Esophagus muscularis mucosa (tissue), 4 donors: ENCODE measurements around the gene PARD6B. TPM values are rescaled to one million over a fixed set of nuclear protein-coding genes. Genes with fewer than 3 reads are reported as not detected.

Experiments used
- DNase-seq: peaks from one replicate; pipeline ENCODE4 v3.0.0-alpha.2; 2017; ENCODE audit errors: extremely low spot score
- H3K27ac ChIP-seq, 4 donors: fragments of 200-600 bp; sonication (generic); replicated peaks in 1 of 4; 1 replicate in 3 of 4; 2 replicates in 1 of 4; pipeline ENCODE4 v1.5.1; 2016 to 2019; ENCODE audit warnings: mild to moderate bottlenecking in 1 of 4
- H3K27me3 ChIP-seq, 4 donors: fragments of 200-600 bp; sonication (generic); one replicate each; pipeline versions ENCODE4 v1.5.1 to v1.6.0; 2016 to 2019
- H3K36me3 ChIP-seq, 4 donors: fragments of 200-600 bp; sonication (generic); one replicate each; pipeline ENCODE4 v1.5.1; 2016 to 2019
- H3K4me1 ChIP-seq, 4 donors: fragments of 200-600 bp; sonication (generic); one replicate each; pipeline ENCODE4 v1.5.1; 2016 to 2019
- H3K4me3 ChIP-seq, 4 donors: fragments of 200-600 bp; sonication (generic); 1 replicate in 2 of 4; 2 replicates in 2 of 4; pipeline ENCODE4 v1.5.1; 2016 to 2019; ENCODE audit warnings: mild to moderate bottlenecking in 4 of 4, moderate library complexity in 1 of 4
- H3K9me3 ChIP-seq, 4 donors: fragments of 200-600 bp; sonication (generic); 1 replicate in 3 of 4; 2 replicates in 1 of 4; pipeline ENCODE4 v1.5.1; 2016 to 2019
- CTCF ChIP-seq, 3 experiments: fragments of 200-600 bp in 2 of 3; fragments of 450-650 bp in 1 of 3; sonication (generic) in 2 of 3; IDR thresholded peaks; one replicate each; pipeline ENCODE4 v1.5.1; 2017 to 2019; ENCODE audit warnings: antibody characterized with exemption in 3 of 3, mild to moderate bottlenecking in 2 of 3, moderate library complexity in 1 of 3
- EP300 ChIP-seq: sonication (generic); formaldehyde crosslinking; IDR thresholded peaks from one replicate; pipeline ENCODE4 v1.6.1; 2017; ENCODE audit warnings: antibody characterized with exemption
- POLR2A ChIP-seq: fragments of 450-650 bp; IDR thresholded peaks from one replicate; pipeline ENCODE4 v1.6.1; 2017; ENCODE audit warnings: antibody characterized with exemption, moderate library complexity, mild to moderate bottlenecking, low read depth
- POLR2AphosphoS5 ChIP-seq, 2 donors: sonication (generic); formaldehyde crosslinking; IDR thresholded peaks; one replicate each; pipeline ENCODE4 v1.6.1; 2017; ENCODE audit warnings: antibody characterized with exemption in 2 of 2
- WGBS: methylation state at CpG from one replicate; pipeline ENCODE4 v1.1.5; 2018; 5-methylcytosine and 5-hydroxymethylcytosine counted together
- intact Hi-C: fragments of 100-400 bp; cut with DNase I; formaldehyde crosslinking; loops from one replicate; pipeline ENCODE4 v1.15.1; 2023
- total RNA-seq, 4 donors: library from RNA; depleted of rRNA; stranded (reverse); fragments of >200 nt; gene quantifications; one replicate each; pipeline versions ENCODE4 v1.1.0 to v1.2.1, GENCODE V29; 2016

PARD6B gene
- total RNA-seq, 4 donors from 2014 or later, result 0.99 to 4.2 (median 2.8) TPM

DNA sequence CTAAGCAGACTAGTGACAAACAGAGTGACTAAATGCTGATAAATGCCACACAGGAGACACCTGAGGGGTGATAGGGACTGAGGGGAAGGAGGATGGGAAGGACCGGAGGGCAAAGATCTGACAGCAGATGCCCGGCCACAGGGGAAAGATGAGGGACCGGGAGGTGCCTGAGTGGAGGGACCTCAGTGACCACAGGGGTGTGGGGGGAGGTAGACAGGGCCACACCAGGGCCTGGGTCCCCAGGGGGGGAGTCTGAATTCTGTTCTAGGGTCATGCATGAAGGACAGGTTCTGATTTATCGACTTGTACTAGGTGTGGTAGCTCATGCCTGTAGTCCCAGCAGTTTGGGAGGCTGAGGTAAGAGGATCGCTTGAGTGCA lies 70.4 kb downstream of the PARD6B start:
- Histone ChIP-seq H3K9me3 (no peaks in the 10 kb centered on the region), H3K4me3 (no peak overlapping the region), H3K27me3 (no peaks in the 10 kb centered on the region), H3K4me1 (no peaks in the 10 kb centered on the region), H3K36me3 (no peaks in the 10 kb centered on the region), H3K27ac (no peak overlapping the region)
- intact Hi-C loops, result no loop called here
- WGBS, result 92% methylated on average over 5 of the region's 5 CpGs
- TF ChIP-seq EP300 (no peak), POLR2AphosphoS5 (IDR thresholded peaks at IDR 0.05) (no peak), CTCF (IDR thresholded peaks at IDR 0.05) (no peak), POLR2A (no peak)
- no peak for DNase-seq

GRCh38 chr20:50802289-50802688 lies 70.9 kb downstream of the PARD6B start:
- DNase-seq, result no peak
- WGBS, result 98% methylated on average over 6 of the region's 8 CpGs
- Histone ChIP-seq H3K4me1 (no peaks in the 10 kb centered on the region), H3K27ac (no peak overlapping the region), H3K9me3 (no peaks in the 10 kb centered on the region), H3K27me3 (no peaks in the 10 kb centered on the region), H3K36me3 (no peaks in the 10 kb centered on the region), H3K4me3 (no peak overlapping the region)
- intact Hi-C loops, result no loop called here
- TF ChIP-seq POLR2A (no peak), POLR2AphosphoS5 (IDR thresholded peaks at IDR 0.05) (no peak), EP300 (no peak), CTCF (IDR thresholded peaks at IDR 0.05) (no peak)

- TF ChIP-seq CTCF (IDR thresholded peaks at IDR 0.05) (no peak), POLR2AphosphoS5 (IDR thresholded peaks at IDR 0.05) (no peak), EP300 (no peak), POLR2A (no peak)
- Histone ChIP-seq H3K4me1 (no peaks in the 10 kb centered on the region), H3K36me3 (no peaks in the 10 kb centered on the region), H3K27ac (no peak overlapping the region), H3K27me3 (no peaks in the 10 kb centered on the region), H3K4me3 (no peak overlapping the region), H3K9me3 (no peaks in the 10 kb centered on the region)
- 68% methylated on average over 11 of the region's 11 CpGs for WGBS
- intact Hi-C loops, result no loop called here
- no peak for DNase-seq
Measured at GRCh38 chr20:50804437-50805348, 73.3 kb downstream of the PARD6B start.

DNA sequence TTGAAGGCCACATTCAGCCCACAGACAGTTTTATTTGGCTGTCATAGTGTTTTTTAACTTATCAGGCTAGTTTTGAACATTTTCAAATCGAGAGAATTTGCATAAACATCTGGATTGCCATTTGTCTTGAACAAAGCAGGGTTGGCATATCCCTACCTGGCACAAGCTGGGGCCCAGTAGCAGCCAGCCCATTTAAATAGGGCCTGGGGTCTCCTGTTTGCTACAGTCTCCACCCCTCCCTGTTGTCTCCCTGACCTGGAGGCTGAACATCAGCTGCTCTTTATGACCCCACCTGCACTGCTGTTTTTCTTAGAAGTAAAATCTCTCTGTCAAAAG lies 73.9 kb downstream of the PARD6B start:
- TF ChIP-seq POLR2A (no peak), POLR2AphosphoS5 (IDR thresholded peaks at IDR 0.05) (no peak), CTCF (IDR thresholded peaks at IDR 0.05) (no peak), EP300 (no peak)
- Histone ChIP-seq H3K9me3 (no peaks in the 10 kb centered on the region), H3K36me3 (no peaks in the 10 kb centered on the region), H3K4me3 (no peak overlapping the region), H3K27ac (no peak overlapping the region), H3K27me3 (no peaks in the 10 kb centered on the region), H3K4me1 (no peaks in the 10 kb centered on the region)
- 83% methylated on average over 1 of the region's 1 CpG for WGBS
- no peak for DNase-seq
- intact Hi-C loops, result no loop called here
